Keratinocyte (primary cell): Measurements from ENCODE around the gene PREB. TPM values are rescaled to one million over a fixed set of nuclear protein-coding genes. Genes with fewer than 3 reads are reported as not detected.

Source experiments
- DNase-seq: peaks from one replicate; pipeline ENCODE4 v3.0.0-alpha.2; 2011; ENCODE audit warnings: low read depth, missing footprints, low spot score
- FAIRE-seq: peaks from 2 replicates; lab custom pipeline; 2011; peaks lifted over from hg19 to GRCh38; lab: Jason Lieb, UNC
- H2AFZ ChIP-seq: 2 replicates; pipeline ENCODE4 v1.6.0; 2012; ENCODE audit warnings: low read length, control low read depth, inconsistent platforms; ENCODE audit not compliant: control insufficient read depth
- H3K27ac ChIP-seq: 2 replicates; pipeline ENCODE4 v1.5.1; 2011; ENCODE audit warnings: low read length; ENCODE audit not compliant: control insufficient read depth, insufficient read depth
- H3K27me3 ChIP-seq: 3 replicates; pipeline ENCODE4 v1.6.0; 2011; ENCODE audit warnings: low read length; ENCODE audit not compliant: control insufficient read depth, insufficient read depth; ENCODE audit errors: extremely low read depth
- H3K36me3 ChIP-seq, 2 experiments: 2 replicates in 1 of 2; 3 replicates in 1 of 2; pipeline ENCODE4 v1.5.1; 2011; ENCODE audit warnings: low read length in 2 of 2, mild to moderate bottlenecking in 1 of 2; ENCODE audit not compliant: control insufficient read depth in 2 of 2, insufficient read depth in 2 of 2; ENCODE audit errors: extremely low read depth in 1 of 2
- H3K4me1 ChIP-seq: 3 replicates; pipeline ENCODE4 v1.5.1; 2011; ENCODE audit warnings: low read length; ENCODE audit not compliant: control insufficient read depth, insufficient read depth; ENCODE audit errors: extremely low read depth
- H3K4me2 ChIP-seq: 3 replicates; pipeline ENCODE4 v1.6.0; 2011; ENCODE audit warnings: low read depth, low read length; ENCODE audit not compliant: control insufficient read depth, insufficient read depth; ENCODE audit errors: extremely low read depth
- H3K4me3 ChIP-seq, 3 experiments: fragments of 200-600 bp in 1 of 3; sonication (generic) in 1 of 3; 2 replicates in 2 of 3; 3 replicates in 1 of 3; pipeline ENCODE4 v1.5.1; 2011 to 2016; ENCODE audit warnings: low read length in 3 of 3, mild to moderate bottlenecking in 3 of 3, control low read depth in 2 of 3, inconsistent platforms in 1 of 3, low read depth in 1 of 3, mixed read lengths in 1 of 3, mixed run types in 1 of 3, moderate library complexity in 1 of 3; ENCODE audit not compliant: control insufficient read depth in 2 of 3, insufficient read depth in 2 of 3; ENCODE audit errors: extremely low read depth in 1 of 3
- H3K79me2 ChIP-seq: 2 replicates; pipeline ENCODE4 v1.6.0; 2012; ENCODE audit warnings: low read length; ENCODE audit not compliant: control insufficient read depth, insufficient read depth
- H3K9ac ChIP-seq: 3 replicates; pipeline ENCODE4 v1.6.0; 2011; ENCODE audit warnings: low read length; ENCODE audit not compliant: control insufficient read depth, insufficient read depth; ENCODE audit errors: extremely low read depth
- H3K9me1 ChIP-seq: 3 replicates; pipeline ENCODE4 v1.6.0; 2011; ENCODE audit warnings: low read length; ENCODE audit not compliant: control insufficient read depth, insufficient read depth; ENCODE audit errors: extremely low read depth
- H3K9me3 ChIP-seq: 2 replicates; pipeline ENCODE4 v1.5.1; 2012; ENCODE audit warnings: low read depth, low read length; ENCODE audit not compliant: control insufficient read depth
- H4K20me1 ChIP-seq: 3 replicates; pipeline ENCODE4 v1.6.0; 2011; ENCODE audit warnings: low read length; ENCODE audit not compliant: control insufficient read depth, insufficient read depth; ENCODE audit errors: extremely low read depth
- EZH2 ChIP-seq: IDR thresholded peaks from one replicate; pipeline ENCODE4 v1.6.1; 2012; ENCODE audit warnings: inconsistent platforms, mild to moderate bottlenecking, low read length, moderate library complexity
- dilution Hi-C: fragments of 300-500 bp; cut with MboI; formaldehyde crosslinking; loops from one replicate; pipeline ENCODE4 v1.7.0; 2020; ENCODE audit warnings: low sequenced_read_pairs; ENCODE audit not compliant: extremely low pct_ligation_motif_present
- polyA plus RNA-seq, 5 experiments: library from polyadenylated mRNA; depleted of rRNA in 3 of 5; stranded (reverse) in 3 of 5; stranded (forward) in 1 of 5; unstranded in 1 of 5; fragments of >200 nt; gene quantifications; 1 replicate in 1 of 5; 2 replicates in 3 of 5; 3 replicates in 1 of 5; pipeline versions ENCODE4 v1.2.1 to v1.2.3, GENCODE V29; 2011 to 2012; ENCODE audit warnings: missing spikeins in 2 of 5, low read depth in 1 of 5, low replicate concordance in 1 of 5
- TF ChIP-seq, protein P1 (sequence below), 3 experiments: IDR thresholded peaks in 1 of 3; conservative IDR thresholded peaks in 1 of 3; optimal IDR thresholded peaks in 1 of 3; 2 replicates in 2 of 3; 3 replicates in 1 of 3; pipeline versions ENCODE3 to v1.5.1; 2011; ENCODE audit warnings: low read length in 3 of 3, mild to moderate bottlenecking in 3 of 3, moderate library complexity in 2 of 3, control low read depth in 1 of 3, inconsistent platforms in 1 of 3; ENCODE audit not compliant: insufficient read depth in 2 of 3; ENCODE audit errors: extremely low read depth in 1 of 3

The PREB gene
- polyA plus RNA-seq, 1 donor (not counting 4 experiments of a cell fraction or from before 2014, with no cell fraction given): 48.7 TPM

DNA sequence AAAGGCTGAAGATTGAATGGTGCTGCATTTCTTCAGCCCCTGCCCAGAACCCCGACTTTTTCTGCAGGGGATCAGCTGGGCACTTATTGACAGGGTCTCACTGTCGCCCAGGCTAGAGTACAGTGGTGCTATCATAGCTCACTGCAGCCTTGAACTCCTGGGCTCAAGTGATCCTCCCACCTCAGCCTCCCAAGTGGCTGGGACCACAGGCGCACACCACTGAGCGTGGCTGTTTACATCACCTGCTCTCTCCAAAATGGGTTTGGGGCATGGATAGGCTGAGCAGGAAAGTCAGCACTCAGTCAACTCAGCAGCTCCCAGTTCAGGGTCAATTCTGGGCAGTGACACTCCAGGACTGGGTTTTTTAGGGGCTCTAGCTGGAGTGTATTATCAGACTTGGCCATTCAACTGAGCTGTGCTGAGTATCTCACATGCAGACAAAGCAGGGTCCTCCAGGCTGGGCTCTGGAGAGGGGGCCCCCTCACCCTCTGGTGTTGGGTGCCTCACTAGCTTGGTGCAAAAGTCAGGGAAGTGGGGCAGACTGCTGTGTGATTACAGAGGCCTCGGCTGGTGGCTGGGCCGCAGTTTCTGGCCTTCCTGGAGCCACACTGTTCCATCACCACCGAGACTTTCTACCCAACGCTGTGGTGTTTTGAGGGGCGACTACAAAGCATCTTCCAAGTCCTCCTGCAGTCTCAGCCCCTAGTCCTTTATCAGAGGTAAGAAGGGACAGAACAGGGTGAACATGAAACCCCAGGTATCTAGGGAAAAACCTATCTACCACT, 6.4 kb downstream of the PREB start:
- Histone ChIP-seq H3K79me2 (peaks cover 7% of the 10 kb centered on the region), H3K9me3 (no peaks in the 10 kb centered on the region), H3K4me2 (no peak overlapping the region), H2AFZ (no peak overlapping the region), H3K36me3 (peaks cover 20 to 26% of the 10 kb centered on the region in 2 experiments), H3K9ac (no peak overlapping the region), H3K4me1 (peaks cover under 1% of the 10 kb centered on the region), H4K20me1 (no peaks in the 10 kb centered on the region), H3K27ac (no peak overlapping the region), H3K4me3 (no peak overlapping the region), H3K27me3 (peaks cover 7% of the 10 kb centered on the region), H3K9me1 (no peaks in the 10 kb centered on the region)
- DNase-seq: no peak
- dilution Hi-C loops: no loop called here
- TF ChIP-seq, protein P1, sequence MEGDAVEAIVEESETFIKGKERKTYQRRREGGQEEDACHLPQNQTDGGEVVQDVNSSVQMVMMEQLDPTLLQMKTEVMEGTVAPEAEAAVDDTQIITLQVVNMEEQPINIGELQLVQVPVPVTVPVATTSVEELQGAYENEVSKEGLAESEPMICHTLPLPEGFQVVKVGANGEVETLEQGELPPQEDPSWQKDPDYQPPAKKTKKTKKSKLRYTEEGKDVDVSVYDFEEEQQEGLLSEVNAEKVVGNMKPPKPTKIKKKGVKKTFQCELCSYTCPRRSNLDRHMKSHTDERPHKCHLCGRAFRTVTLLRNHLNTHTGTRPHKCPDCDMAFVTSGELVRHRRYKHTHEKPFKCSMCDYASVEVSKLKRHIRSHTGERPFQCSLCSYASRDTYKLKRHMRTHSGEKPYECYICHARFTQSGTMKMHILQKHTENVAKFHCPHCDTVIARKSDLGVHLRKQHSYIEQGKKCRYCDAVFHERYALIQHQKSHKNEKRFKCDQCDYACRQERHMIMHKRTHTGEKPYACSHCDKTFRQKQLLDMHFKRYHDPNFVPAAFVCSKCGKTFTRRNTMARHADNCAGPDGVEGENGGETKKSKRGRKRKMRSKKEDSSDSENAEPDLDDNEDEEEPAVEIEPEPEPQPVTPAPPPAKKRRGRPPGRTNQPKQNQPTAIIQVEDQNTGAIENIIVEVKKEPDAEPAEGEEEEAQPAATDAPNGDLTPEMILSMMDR (optimal IDR thresholded peaks at IDR 0.05 in 1 of 3, IDR thresholded peaks at IDR 0.05 in 1 of 3, conservative IDR thresholded peaks at IDR 0.05 in 1 of 3; ENCODE audit: extremely low read depth in 1 of 3, insufficient read depth in 2 of 3, low read length in 3 of 3): no peak
- no peak for TF ChIP-seq EZH2
- no peak for FAIRE-seq

DNA sequence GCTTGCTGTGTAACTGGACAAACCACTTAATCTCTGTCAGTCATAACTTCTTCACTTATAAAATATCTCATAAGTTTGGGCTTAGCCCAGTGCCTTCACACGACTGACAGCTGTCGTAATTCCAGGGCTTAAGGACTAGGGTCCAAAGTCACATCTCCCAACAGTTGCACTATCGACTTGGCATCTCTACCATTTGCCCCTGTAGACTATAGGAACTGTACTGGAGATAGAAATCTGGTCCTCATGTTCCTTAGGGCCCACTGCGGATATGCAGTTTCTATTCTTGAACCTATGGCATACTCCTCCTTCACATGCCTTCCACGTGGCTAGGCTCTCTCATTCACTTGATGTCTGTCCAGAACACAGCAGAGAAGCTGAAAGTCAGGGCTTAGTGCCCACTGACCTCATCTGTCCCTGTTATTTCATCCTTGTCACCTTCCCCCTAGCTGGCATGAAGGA, 8.2 kb downstream of the PREB start:
- Histone ChIP-seq H3K27ac (no peak overlapping the region), H3K36me3 (peaks cover 14 to 16% of the 10 kb centered on the region in 2 experiments), H3K79me2 (no peaks in the 10 kb centered on the region), H3K4me2 (no peak overlapping the region), H3K9ac (no peak overlapping the region), H3K4me3 (no peak overlapping the region), H3K9me3 (no peaks in the 10 kb centered on the region), H3K4me1 (no peaks in the 10 kb centered on the region), H4K20me1 (no peaks in the 10 kb centered on the region), H3K27me3 (peaks cover 23% of the 10 kb centered on the region), H2AFZ (no peak overlapping the region), H3K9me1 (no peaks in the 10 kb centered on the region)
- DNase-seq (no peak), FAIRE-seq (no peak)
- dilution Hi-C loops: no loop called here
- TF ChIP-seq, protein P1 (optimal IDR thresholded peaks at IDR 0.05 in 1 of 3, IDR thresholded peaks at IDR 0.05 in 1 of 3, conservative IDR thresholded peaks at IDR 0.05 in 1 of 3; ENCODE audit: extremely low read depth in 1 of 3, insufficient read depth in 2 of 3, low read length in 3 of 3): no peak
- no peak for TF ChIP-seq EZH2
